HCT116 (cell line): Measurements from ENCODE around the gene LIN7A. TPM values are rescaled to one million over a fixed set of nuclear protein-coding genes. Genes with fewer than 3 reads are reported as not detected.

ENCODE experiments used
- ATAC-seq: fragments of 200-7000 bp; cut with Tn5 transposase; 2 replicates; pipeline ENCODE4 v1.9.1; 2020; ENCODE audit warnings: mild to moderate bottlenecking, moderate library complexity
- BruUV-seq: library from RNA; stranded (reverse); fragments of 400-500 nt; replicated peaks from 2 replicates; lab custom pipeline; 2021; lab: Mats Ljungman, UMichigan
- CTCF ChIA-PET: fragments of 300-600 bp; sonication (Branson Sonifier 250); formaldehyde crosslinking; loops from one replicate; lab custom pipeline; 2021; ENCODE audit warnings: antibody characterized with exemption; lab: Charles Lee
- POLR2A ChIA-PET: fragments of 300-600, 350-600 bp; sonication (Branson Sonifier 250); formaldehyde crosslinking; loops from one replicate; lab custom pipeline; 2021; ENCODE audit warnings: antibody characterized with exemption; lab: Charles Lee
- RAD21 ChIA-PET, 2 experiments: fragments of 300-600 bp; sonication (Branson Sonifier 250); formaldehyde crosslinking; loops; one replicate each; lab custom pipeline; 2023; ENCODE audit warnings: low total read pairs in 2 of 2; ENCODE audit not compliant: uncharacterized antibody in 2 of 2, unreplicated experiment in 2 of 2, low non-redundant PET in 1 of 2; lab: Charles Lee
- DNase-seq: peaks from one replicate; pipeline ENCODE4 v3.0.0-alpha.2; 2010; ENCODE audit warnings: low read depth, low spot score
- H2AFZ ChIP-seq: fragments of 200-600 bp; shearing (Covaris generic), sonication (generic); 2 replicates; pipeline ENCODE4 v1.6.1; 2017; ENCODE audit warnings: low read depth, mixed run types, mixed read lengths, antibody characterized with exemption, low read length; ENCODE audit not compliant: poor library complexity, severe bottlenecking
- H3K27ac ChIP-seq: 2 replicates; pipeline ENCODE4 v1.5.1; 2012; ENCODE audit warnings: low read depth, low read length
- H3K27me3 ChIP-seq: fragments of 200-600 bp; sonication (generic); 2 replicates; pipeline ENCODE4 v1.6.1; 2016; ENCODE audit warnings: mixed run types, low read length, mixed read lengths; ENCODE audit not compliant: insufficient read depth
- H3K36me3 ChIP-seq, 2 experiments: fragments of 200-500 bp in 1 of 2; fragments of 200-600 bp in 1 of 2; sonication (Bioruptor generic) in 1 of 2; sonication (generic) in 1 of 2; 2 replicates each; pipeline versions ENCODE4 v1.5.1 to v1.6.1; 2014 to 2016; ENCODE audit warnings: low read length in 2 of 2, inconsistent platforms in 1 of 2, mixed read lengths in 1 of 2, mixed run types in 1 of 2; ENCODE audit not compliant: insufficient read depth in 2 of 2, control insufficient read depth in 1 of 2
- H3K4me1 ChIP-seq, 2 experiments: fragments of 200-600 bp in 1 of 2; sonication (generic) in 1 of 2; 2 replicates each; pipeline versions ENCODE4 v1.5.1 to v1.6.1; 2012 to 2017; ENCODE audit warnings: low read length in 2 of 2, inconsistent platforms in 1 of 2, mild to moderate bottlenecking in 1 of 2, mixed read lengths in 1 of 2, mixed run types in 1 of 2, moderate library complexity in 1 of 2; ENCODE audit not compliant: insufficient read depth in 2 of 2, control insufficient read depth in 1 of 2
- H3K4me2 ChIP-seq: fragments of 200-600 bp; sonication (generic); 2 replicates; pipeline ENCODE4 v1.6.1; 2017; ENCODE audit warnings: mixed run types, low read length, mixed read lengths
- H3K4me3 ChIP-seq, 2 experiments: fragments of 200-600 bp in 1 of 2; sonication (generic) in 1 of 2; replicated peaks in 1 of 2; 2 replicates each; pipeline ENCODE4 v1.5.1; 2011 to 2016; ENCODE audit warnings: low read length in 2 of 2, control low read depth in 1 of 2, low read depth in 1 of 2, mild to moderate bottlenecking in 1 of 2, mixed read lengths in 1 of 2, mixed run types in 1 of 2
- H3K79me2 ChIP-seq: fragments of 200-600 bp; sonication (generic); 2 replicates; pipeline ENCODE4 v1.6.1; 2017; ENCODE audit warnings: mild to moderate bottlenecking, mixed run types, low read length, moderate library complexity, mixed read lengths; ENCODE audit not compliant: insufficient read depth
- H3K9ac ChIP-seq: fragments of 200-600 bp; sonication (generic); 2 replicates; pipeline ENCODE4 v1.6.1; 2016; ENCODE audit warnings: low read length, mixed read lengths
- H3K9me2 ChIP-seq: fragments of 200-600 bp; sonication (generic), shearing (Covaris generic); 2 replicates; pipeline ENCODE4 v1.6.1; 2017; ENCODE audit warnings: mixed run types, mild to moderate bottlenecking, moderate library complexity; ENCODE audit not compliant: insufficient read depth
- H3K9me3 ChIP-seq, 2 experiments: fragments of 200-500 bp in 1 of 2; fragments of 200-600 bp in 1 of 2; sonication (Bioruptor generic) in 1 of 2; sonication (generic) in 1 of 2; 2 replicates each; pipeline ENCODE4 v1.6.1; 2014 to 2017; ENCODE audit warnings: low read length in 2 of 2, mixed read lengths in 2 of 2, inconsistent platforms in 1 of 2, low read depth in 1 of 2, mild to moderate bottlenecking in 1 of 2, mixed run types in 1 of 2, moderate library complexity in 1 of 2; ENCODE audit not compliant: control insufficient read depth in 1 of 2, insufficient read depth in 1 of 2
- H4K20me1 ChIP-seq: fragments of 200-600 bp; sonication (generic), shearing (Covaris generic); 2 replicates; pipeline ENCODE4 v1.6.1; 2017; ENCODE audit warnings: mixed run types, mild to moderate bottlenecking, moderate library complexity; ENCODE audit not compliant: insufficient read depth
- CEBPB ChIP-seq: IDR thresholded peaks from 2 replicates; pipeline ENCODE4 v1.6.1; 2012; ENCODE audit warnings: low read depth
- CTCF ChIP-seq, 3 experiments: fragments of 200-600 bp in 1 of 3; sonication (generic) in 1 of 3; IDR thresholded peaks in 2 of 3; conservative IDR thresholded peaks in 1 of 3; 2 replicates each; pipeline ENCODE4 v1.5.1; 2012 to 2017; ENCODE audit warnings: low read depth in 2 of 3, low read length in 2 of 3, antibody characterized with exemption in 1 of 3, borderline replicate concordance in 1 of 3, control low read depth in 1 of 3, mild to moderate bottlenecking in 1 of 3, mixed read lengths in 1 of 3, mixed run types in 1 of 3, moderate library complexity in 1 of 3; ENCODE audit not compliant: insufficient read depth in 1 of 3
- ZBTB33 ChIP-seq: IDR thresholded peaks from 2 replicates; pipeline ENCODE4 v1.6.1; 2011; ENCODE audit warnings: mild to moderate bottlenecking, low read length, moderate library complexity; ENCODE audit not compliant: insufficient replicate concordance; ENCODE audit errors: extremely low read depth
- ZFX ChIP-seq: fragments of 450-650 bp; IDR thresholded peaks from 2 replicates; pipeline ENCODE4 v1.6.1; 2017
- intact Hi-C: fragments of 100-400 bp; cut with micrococcal nuclease; formaldehyde crosslinking; loops from 2 replicates; pipeline ENCODE4 v1.10.0; 2022
- total RNA-seq: library from RNA; stranded (reverse); gene quantifications from one replicate; pipeline ENCODE4 v1.2.1, GENCODE V29; 2021; ENCODE audit not compliant: unreplicated experiment

The LIN7A gene
- total RNA-seq, 1 experiment from 2014 or later = 1.5 TPM

- ChIA-PET CTCF (no interaction called here), POLR2A (no interaction called here), RAD21 (no interaction called here)
- Histone ChIP-seq H3K36me3 (no peaks in the 10 kb centered on the region), H3K79me2 (no peaks in the 10 kb centered on the region), H3K4me3 (no peak overlapping the region), H3K27ac (no peak overlapping the region), H3K9me2 (no peaks in the 10 kb centered on the region), H3K4me1 (no peaks in the 10 kb centered on the region), H3K4me2 (no peak overlapping the region), H3K9ac (no peak overlapping the region), H2AFZ (no peak overlapping the region), H3K27me3 (peaks cover 12% of the 10 kb centered on the region; the same call in 1 of the 2 replicates), H4K20me1 (no peaks in the 10 kb centered on the region), H3K9me3 (no peaks in the 10 kb centered on the region)
- intact Hi-C loops = no loop called here
- TF ChIP-seq ZFX (no peak), ZBTB33 (no peak), CEBPB (no peak), CTCF (IDR thresholded peaks at IDR 0.05 in 2 of 3, conservative IDR thresholded peaks at IDR 0.05 in 1 of 3; ENCODE audit: borderline replicate concordance in 1 of 3, insufficient read depth in 1 of 3, low read depth in 2 of 3, low read length in 2 of 3) (no peak)
- DNase-seq (no peak), ATAC-seq (no peak)
- no TSS peak for BruUV-seq
Measured at GRCh38 chr12:80861641-80862378, 75.9 kb downstream of the LIN7A start.
